WTC11 (cell line): ENCODE measurements around the gene FXYD6. TPM values are rescaled to one million over a fixed set of nuclear protein-coding genes. Genes with fewer than 3 reads are reported as not detected.

Experiments
- ATAC-seq: fragments of 200-7000 bp; cut with Tn5 transposase; 2 replicates; pipeline ENCODE4 v1.10.0; 2021; ENCODE audit warnings: mild to moderate bottlenecking, moderate library complexity
- CTCF ChIA-PET: fragments of 300-600 bp; sonication (Branson Sonifier 250); formaldehyde crosslinking; loops from one replicate; lab custom pipeline; 2021; ENCODE audit warnings: antibody characterized with exemption; lab: Charles Lee
- POLR2A ChIA-PET: fragments of 350-600 bp; sonication (Branson Sonifier 250); formaldehyde crosslinking; loops from one replicate; lab custom pipeline; 2021; ENCODE audit warnings: antibody characterized with exemption; lab: Charles Lee
- DNase-seq: peaks from one replicate; pipeline ENCODE4 v3.0.0; 2021; ENCODE audit warnings: low spot score
- H3K27ac Mint-ChIP-seq: 2 replicates; pipeline ENCODE4 v1.8.0; 2021; ENCODE audit warnings: mixed read lengths
- H3K27me3 Mint-ChIP-seq: 2 replicates; pipeline ENCODE4 v1.8.0; 2021; ENCODE audit warnings: low read depth, mild to moderate bottlenecking, moderate library complexity, mixed read lengths
- H3K36me3 Mint-ChIP-seq: 2 replicates; pipeline ENCODE4 v1.8.0; 2021; ENCODE audit warnings: mixed read lengths
- H3K4me1 Mint-ChIP-seq: 2 replicates; pipeline ENCODE4 v1.8.0; 2022; ENCODE audit warnings: mixed read lengths
- H3K4me3 Mint-ChIP-seq: 2 replicates; pipeline ENCODE4 v1.8.0; 2021; ENCODE audit warnings: mild to moderate bottlenecking, moderate library complexity, mixed read lengths
- H3K9me3 Mint-ChIP-seq: 2 replicates; pipeline ENCODE4 v1.8.0; 2021; ENCODE audit warnings: mixed read lengths
- EMX1 ChIP-seq: fragments of 250-450 bp; sonication (Bioruptor Pico); IDR thresholded peaks from 2 replicates; pipeline ENCODE4 v1.8.0; 2021; ENCODE audit warnings: mild to moderate bottlenecking
- FOXK1 ChIP-seq: sonication (generic); formaldehyde crosslinking; IDR thresholded peaks from 2 replicates; pipeline ENCODE4 v1.8.0; 2022; ENCODE audit warnings: mild to moderate bottlenecking, moderate library complexity, missing genetic modification reagents
- FOXP4 ChIP-seq: sonication (generic); formaldehyde crosslinking; IDR thresholded peaks from 2 replicates; pipeline ENCODE4 v1.8.0; 2022; ENCODE audit warnings: mild to moderate bottlenecking, missing genetic modification reagents
- GRHL2 ChIP-seq: fragments of 250-450 bp; sonication (Bioruptor Pico); IDR thresholded peaks from 2 replicates; pipeline ENCODE4 v1.8.0; 2022; ENCODE audit warnings: mild to moderate bottlenecking, moderate library complexity; ENCODE audit not compliant: insufficient replicate concordance, severe bottlenecking
- GTF2I ChIP-seq: fragments of 250-450 bp; sonication (Bioruptor Pico); conservative IDR thresholded peaks from 2 replicates; pipeline ENCODE4 v1.4.0; 2021; ENCODE audit warnings: mild to moderate bottlenecking
- IRF2 ChIP-seq: sonication (generic); formaldehyde crosslinking; IDR thresholded peaks from 2 replicates; pipeline ENCODE4 v1.8.0; 2022; ENCODE audit warnings: low read depth, missing genetic modification reagents, borderline replicate concordance
- JAZF1 ChIP-seq: fragments of 250-450 bp; sonication (Bioruptor Pico); IDR thresholded peaks from 2 replicates; pipeline ENCODE4 v1.9.0; 2021; ENCODE audit warnings: moderate library complexity, mild to moderate bottlenecking, inconsistent platforms
- MLX ChIP-seq: sonication (generic); formaldehyde crosslinking; IDR thresholded peaks from 2 replicates; pipeline ENCODE4 v1.8.1; 2023; ENCODE audit warnings: mild to moderate bottlenecking, missing genetic modification reagents, moderate library complexity
- USF1 ChIP-seq: sonication (generic); formaldehyde crosslinking; IDR thresholded peaks from 2 replicates; pipeline ENCODE4 v1.8.0; 2022; ENCODE audit warnings: mild to moderate bottlenecking, missing genetic modification reagents
- ZBTB43 ChIP-seq: sonication (generic); formaldehyde crosslinking; IDR thresholded peaks from 2 replicates; pipeline ENCODE4 v1.8.1; 2023; ENCODE audit warnings: mild to moderate bottlenecking, missing genetic modification reagents
- ZNF121 ChIP-seq: sonication (generic); formaldehyde crosslinking; IDR thresholded peaks from 2 replicates; pipeline ENCODE4 v1.8.0; 2023; ENCODE audit warnings: missing genetic modification reagents
- ZNF263 ChIP-seq: sonication (generic); formaldehyde crosslinking; IDR thresholded peaks from 2 replicates; pipeline ENCODE4 v1.8.1; 2022; ENCODE audit warnings: low read depth, mild to moderate bottlenecking, moderate library complexity, missing genetic modification reagents
- ZNF416 ChIP-seq: fragments of 250-450 bp; sonication (Bioruptor Pico); IDR thresholded peaks from 2 replicates; pipeline ENCODE4 v1.9.0; 2021; ENCODE audit warnings: mild to moderate bottlenecking, inconsistent platforms
- ZNF425 ChIP-seq: fragments of 250-450 bp; sonication (Bioruptor Pico); conservative IDR thresholded peaks from 2 replicates; pipeline ENCODE4 v1.9.0; 2021; ENCODE audit warnings: mild to moderate bottlenecking
- ZSCAN18 ChIP-seq: fragments of 250-450 bp; sonication (Bioruptor Pico); IDR thresholded peaks from 2 replicates; pipeline ENCODE4 v2.1.2; 2022; ENCODE audit warnings: mild to moderate bottlenecking, moderate library complexity
- total RNA-seq: library from RNA; stranded (reverse); gene quantifications from 3 replicates; pipeline ENCODE4 v1.2.3, GENCODE V29; 2021
- TF ChIP-seq, protein P1 (sequence below): sonication (generic); formaldehyde crosslinking; IDR thresholded peaks from 2 replicates; pipeline ENCODE4 v1.8.1; 2023; ENCODE audit warnings: mild to moderate bottlenecking, missing genetic modification reagents
- TF ChIP-seq, protein P2 (sequence below): sonication (generic); formaldehyde crosslinking; IDR thresholded peaks from 2 replicates; pipeline ENCODE4 v1.8.0; 2022; ENCODE audit warnings: missing genetic modification reagents
- TF ChIP-seq, protein P3 (sequence below): sonication (generic); formaldehyde crosslinking; IDR thresholded peaks from 2 replicates; pipeline ENCODE4 v1.8.1; 2023; ENCODE audit warnings: mild to moderate bottlenecking, moderate library complexity, missing genetic modification reagents
- TF ChIP-seq, protein P4 (sequence below): sonication (generic); formaldehyde crosslinking; conservative IDR thresholded peaks from 2 replicates; pipeline ENCODE4 v1.8.1; 2022; ENCODE audit warnings: mild to moderate bottlenecking, missing genetic modification reagents

FXYD6 gene
- total RNA-seq, 1 experiment from 2014 or later, result 26.2 TPM

DNA sequence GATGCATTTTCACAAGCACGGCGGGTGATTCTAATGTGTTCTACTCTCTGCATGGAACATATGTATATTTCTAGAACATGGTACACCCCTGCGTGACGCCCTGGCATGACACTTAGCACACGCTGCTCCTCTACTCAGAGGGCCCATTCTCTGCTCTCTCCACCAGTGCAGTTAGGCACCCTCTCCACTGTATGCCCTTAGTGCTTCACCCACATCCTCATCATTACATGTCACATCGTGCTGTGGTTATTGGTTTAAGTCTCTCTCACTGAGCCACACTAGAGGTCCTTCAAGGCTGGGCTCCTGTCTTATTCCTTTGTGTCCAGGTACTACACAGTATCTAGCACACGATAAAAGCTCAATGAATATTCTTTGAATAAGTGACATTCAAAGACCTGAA is 36.0 kb upstream of the FXYD6 start (continued):
- TF ChIP-seq ZNF416 (CRISPR knock-in tag) (no peak), GTF2I (CRISPR knock-in tag) (no peak), USF1 (CRISPR knock-in tag) (no peak), ZBTB43 (CRISPR knock-in tag) (no peak), JAZF1 (CRISPR knock-in tag) (no peak)
- TF ChIP-seq, protein P1, sequence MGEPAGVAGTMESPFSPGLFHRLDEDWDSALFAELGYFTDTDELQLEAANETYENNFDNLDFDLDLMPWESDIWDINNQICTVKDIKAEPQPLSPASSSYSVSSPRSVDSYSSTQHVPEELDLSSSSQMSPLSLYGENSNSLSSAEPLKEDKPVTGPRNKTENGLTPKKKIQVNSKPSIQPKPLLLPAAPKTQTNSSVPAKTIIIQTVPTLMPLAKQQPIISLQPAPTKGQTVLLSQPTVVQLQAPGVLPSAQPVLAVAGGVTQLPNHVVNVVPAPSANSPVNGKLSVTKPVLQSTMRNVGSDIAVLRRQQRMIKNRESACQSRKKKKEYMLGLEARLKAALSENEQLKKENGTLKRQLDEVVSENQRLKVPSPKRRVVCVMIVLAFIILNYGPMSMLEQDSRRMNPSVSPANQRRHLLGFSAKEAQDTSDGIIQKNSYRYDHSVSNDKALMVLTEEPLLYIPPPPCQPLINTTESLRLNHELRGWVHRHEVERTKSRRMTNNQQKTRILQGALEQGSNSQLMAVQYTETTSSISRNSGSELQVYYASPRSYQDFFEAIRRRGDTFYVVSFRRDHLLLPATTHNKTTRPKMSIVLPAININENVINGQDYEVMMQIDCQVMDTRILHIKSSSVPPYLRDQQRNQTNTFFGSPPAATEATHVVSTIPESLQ (CRISPR knock-in tag), result no peak

- Mint-ChIP-seq H3K4me3 (no peak overlapping the region), H3K36me3 (no peaks in the 10 kb centered on the region), H3K27ac (no peak overlapping the region), H3K9me3 (no peaks in the 10 kb centered on the region), H3K27me3 (no peaks in the 10 kb centered on the region; the same call in 1 of the 2 replicates), H3K4me1 (peaks cover 16% of the 10 kb centered on the region)
- DNase-seq (no peak), ATAC-seq (no peak)
- ChIA-PET POLR2A (no interaction called here), CTCF (interaction anchor here (0.9 kb wide), 1 partner anchor 35 kb away, joined by 5 read pairs; no protein-coding TSS in a partner anchor)
- TF ChIP-seq, protein P2, sequence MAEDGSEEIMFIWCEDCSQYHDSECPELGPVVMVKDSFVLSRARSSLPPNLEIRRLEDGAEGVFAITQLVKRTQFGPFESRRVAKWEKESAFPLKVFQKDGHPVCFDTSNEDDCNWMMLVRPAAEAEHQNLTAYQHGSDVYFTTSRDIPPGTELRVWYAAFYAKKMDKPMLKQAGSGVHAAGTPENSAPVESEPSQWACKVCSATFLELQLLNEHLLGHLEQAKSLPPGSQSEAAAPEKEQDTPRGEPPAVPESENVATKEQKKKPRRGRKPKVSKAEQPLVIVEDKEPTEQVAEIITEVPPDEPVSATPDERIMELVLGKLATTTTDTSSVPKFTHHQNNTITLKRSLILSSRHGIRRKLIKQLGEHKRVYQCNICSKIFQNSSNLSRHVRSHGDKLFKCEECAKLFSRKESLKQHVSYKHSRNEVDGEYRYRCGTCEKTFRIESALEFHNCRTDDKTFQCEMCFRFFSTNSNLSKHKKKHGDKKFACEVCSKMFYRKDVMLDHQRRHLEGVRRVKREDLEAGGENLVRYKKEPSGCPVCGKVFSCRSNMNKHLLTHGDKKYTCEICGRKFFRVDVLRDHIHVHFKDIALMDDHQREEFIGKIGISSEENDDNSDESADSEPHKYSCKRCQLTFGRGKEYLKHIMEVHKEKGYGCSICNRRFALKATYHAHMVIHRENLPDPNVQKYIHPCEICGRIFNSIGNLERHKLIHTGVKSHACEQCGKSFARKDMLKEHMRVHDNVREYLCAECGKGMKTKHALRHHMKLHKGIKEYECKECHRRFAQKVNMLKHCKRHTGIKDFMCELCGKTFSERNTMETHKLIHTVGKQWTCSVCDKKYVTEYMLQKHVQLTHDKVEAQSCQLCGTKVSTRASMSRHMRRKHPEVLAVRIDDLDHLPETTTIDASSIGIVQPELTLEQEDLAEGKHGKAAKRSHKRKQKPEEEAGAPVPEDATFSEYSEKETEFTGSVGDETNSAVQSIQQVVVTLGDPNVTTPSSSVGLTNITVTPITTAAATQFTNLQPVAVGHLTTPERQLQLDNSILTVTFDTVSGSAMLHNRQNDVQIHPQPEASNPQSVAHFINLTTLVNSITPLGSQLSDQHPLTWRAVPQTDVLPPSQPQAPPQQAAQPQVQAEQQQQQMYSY (CRISPR knock-in tag), result no peak
- TF ChIP-seq, protein P3, sequence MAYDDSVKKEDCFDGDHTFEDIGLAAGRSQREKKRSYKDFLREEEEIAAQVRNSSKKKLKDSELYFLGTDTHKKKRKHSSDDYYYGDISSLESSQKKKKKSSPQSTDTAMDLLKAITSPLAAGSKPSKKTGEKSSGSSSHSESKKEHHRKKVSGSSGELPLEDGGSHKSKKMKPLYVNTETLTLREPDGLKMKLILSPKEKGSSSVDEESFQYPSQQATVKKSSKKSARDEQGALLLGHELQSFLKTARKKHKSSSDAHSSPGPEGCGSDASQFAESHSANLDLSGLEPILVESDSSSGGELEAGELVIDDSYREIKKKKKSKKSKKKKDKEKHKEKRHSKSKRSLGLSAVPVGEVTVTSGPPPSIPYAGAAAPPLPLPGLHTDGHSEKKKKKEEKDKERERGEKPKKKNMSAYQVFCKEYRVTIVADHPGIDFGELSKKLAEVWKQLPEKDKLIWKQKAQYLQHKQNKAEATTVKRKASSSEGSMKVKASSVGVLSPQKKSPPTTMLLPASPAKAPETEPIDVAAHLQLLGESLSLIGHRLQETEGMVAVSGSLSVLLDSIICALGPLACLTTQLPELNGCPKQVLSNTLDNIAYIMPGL (CRISPR knock-in tag), result no peak
- TF ChIP-seq GRHL2 (CRISPR knock-in tag) (no peak), EMX1 (CRISPR knock-in tag) (no peak), IRF2 (CRISPR knock-in tag) (no peak), FOXK1 (no peak), ZNF425 (no peak), FOXP4 (no peak), ZNF263 (CRISPR knock-in tag) (no peak), ZSCAN18 (no peak), MLX (no peak), ZNF121 (CRISPR knock-in tag) (no peak)
- TF ChIP-seq, protein P4, sequence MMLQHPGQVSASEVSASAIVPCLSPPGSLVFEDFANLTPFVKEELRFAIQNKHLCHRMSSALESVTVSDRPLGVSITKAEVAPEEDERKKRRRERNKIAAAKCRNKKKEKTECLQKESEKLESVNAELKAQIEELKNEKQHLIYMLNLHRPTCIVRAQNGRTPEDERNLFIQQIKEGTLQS (CRISPR knock-in tag), result no peak
Measured at GRCh38 chr11:117911694-117912093, 35.2 kb upstream of the FXYD6 start.
